Measurements from ENCODE around the gene TOGARAM2. TPM values are rescaled to one million over a fixed set of nuclear protein-coding genes. Genes with fewer than 3 reads are reported as not detected.

The TOGARAM2 gene
- total RNA-seq, 4 donors from 2014 or later, result 6.4 to 64.4 (median 24.3) TPM

GRCh38 chr2:28980368-28981015, 606 bp upstream of the TOGARAM2 start:
- no peak for DNase-seq
- no peaks in the 10 kb centered on the region for H3K9me3 ChIP-seq
- intact Hi-C loops (cut with DNase I; ENCODE audit: low total_unique reads) (no loop called here), in situ Hi-C loops (cut with MboI; ENCODE audit: low sequenced_read_pairs in 4 of 4) (no loop called here)
- H3K36me3 ChIP-seq, result no peaks in the 10 kb centered on the region
- ATAC-seq, result no peak
- peak overlapping the region in 1 of 4 donors; percentile 59 for H3K27ac ChIP-seq
- no peaks in the 10 kb centered on the region for H3K27me3 ChIP-seq
- no peaks in the 10 kb centered on the region for H3K4me1 ChIP-seq
- no peak overlapping the region for H3K4me3 ChIP-seq
- TF ChIP-seq CTCF (IDR thresholded peaks at IDR 0.05 in 4 of 5, conservative IDR thresholded peaks at IDR 0.05 in 1 of 5) (no peak), POLR2A (IDR thresholded peaks at IDR 0.05) (no peak)

DNA sequence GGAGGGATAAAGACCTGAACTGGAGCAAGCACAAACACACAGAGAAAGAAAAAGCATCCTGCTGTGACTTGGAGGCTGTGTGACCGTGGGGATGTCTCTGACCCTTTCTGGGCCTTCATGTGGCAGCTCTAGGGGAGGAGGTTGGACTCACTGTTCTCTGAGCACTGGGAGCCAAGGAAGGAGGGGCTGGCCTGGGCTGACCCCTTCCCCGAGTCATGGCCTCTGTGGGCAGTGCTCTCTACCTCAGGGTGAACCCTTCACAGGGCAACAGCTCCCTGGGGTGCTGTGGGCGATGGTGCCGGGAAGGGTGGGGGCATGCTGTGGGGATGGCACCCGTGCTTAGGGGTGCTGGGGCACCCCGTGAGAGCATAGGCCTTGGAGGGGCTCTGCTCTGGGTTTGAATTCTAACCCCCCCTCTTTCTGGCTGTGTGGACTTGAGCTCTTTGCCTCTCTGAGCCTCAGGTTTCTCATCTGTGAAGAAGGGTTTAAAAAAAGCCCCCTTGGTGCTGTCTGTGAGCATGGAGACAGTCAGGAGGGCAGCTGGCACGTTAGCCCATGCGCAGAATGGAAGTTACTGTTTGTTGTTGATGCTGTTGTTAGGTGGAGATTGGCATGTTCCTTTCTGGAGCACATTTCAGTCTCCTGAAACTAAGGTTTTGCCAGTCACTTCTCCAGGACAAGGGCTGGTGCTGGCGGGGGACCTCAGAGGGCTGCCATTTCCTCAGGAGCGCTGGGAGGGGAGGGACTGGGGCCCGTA, 700 bp downstream of the TOGARAM2 start:
- no peak for DNase-seq
- Histone ChIP-seq H3K4me3 (no peak overlapping the region), H3K27ac (peak overlapping the region in 1 of 4 donors; percentile 59), H3K4me1 (no peaks in the 10 kb centered on the region), H3K9me3 (no peaks in the 10 kb centered on the region), H3K27me3 (no peaks in the 10 kb centered on the region), H3K36me3 (no peaks in the 10 kb centered on the region)
- ATAC-seq, result no peak
- intact Hi-C loops (cut with DNase I; ENCODE audit: low total_unique reads) (no loop called here), in situ Hi-C loops (cut with MboI; ENCODE audit: low sequenced_read_pairs in 4 of 4) (no loop called here)
- TF ChIP-seq CTCF (IDR thresholded peaks at IDR 0.05 in 4 of 5, conservative IDR thresholded peaks at IDR 0.05 in 1 of 5) (no peak), POLR2A (IDR thresholded peaks at IDR 0.05) (no peak)

- H3K27ac ChIP-seq, result peak overlapping the region in 1 of 4 donors; percentile 59
- H3K27me3 ChIP-seq, result no peaks in the 10 kb centered on the region
- DNase-seq (no peak), ATAC-seq (no peak)
- H3K4me1 ChIP-seq, result no peaks in the 10 kb centered on the region
- H3K9me3 ChIP-seq, result no peaks in the 10 kb centered on the region
- intact Hi-C loops (cut with DNase I; ENCODE audit: low total_unique reads), result no loop called here
- no peaks in the 10 kb centered on the region for H3K36me3 ChIP-seq
- in situ Hi-C loops (cut with MboI; ENCODE audit: low sequenced_read_pairs in 4 of 4), result no loop called here
- H3K4me3 ChIP-seq, result no peak overlapping the region
- TF ChIP-seq CTCF (IDR thresholded peaks at IDR 0.05 in 4 of 5, conservative IDR thresholded peaks at IDR 0.05 in 1 of 5) (no peak), POLR2A (IDR thresholded peaks at IDR 0.05) (no peak)
These were observed 1.4 kb downstream of the TOGARAM2 start for GRCh38 chr2:28982381-28982950.

GRCh38 chr2:28986429-28986828, 5.3 kb downstream of the TOGARAM2 start:
- no peaks in the 10 kb centered on the region for H3K27me3 ChIP-seq
- intact Hi-C loops (cut with DNase I; ENCODE audit: low total_unique reads) (no loop called here), in situ Hi-C loops (cut with MboI; ENCODE audit: low sequenced_read_pairs in 4 of 4) (no loop called here)
- no peaks in the 10 kb centered on the region for H3K4me1 ChIP-seq
- H3K36me3 ChIP-seq, result no peaks in the 10 kb centered on the region
- no peak for TF ChIP-seq POLR2A (IDR thresholded peaks at IDR 0.05)
- TF ChIP-seq CTCF (IDR thresholded peaks at IDR 0.05 in 4 of 5, conservative IDR thresholded peaks at IDR 0.05 in 1 of 5), result no peak
- H3K4me3 ChIP-seq, result no peak overlapping the region
- DNase-seq (no peak), ATAC-seq (no peak)
- no peak overlapping the region for H3K27ac ChIP-seq
- no peaks in the 10 kb centered on the region for H3K9me3 ChIP-seq
